Stimulated activated CD4-positive, alpha-beta T cell treated with anti-CD3 and anti-CD28 coated beads, Interleukin-4, amount 100 ng/mL, for 48 hours (primary cell): ENCODE measurements around the gene PHF21A.

Source experiments
- DNase-seq, 2 donors: peaks; one replicate each; pipeline ENCODE4 v3.0.0-alpha.2; 2020; ENCODE audit warnings: low read depth in 2 of 2

The PHF21A gene

DNA sequence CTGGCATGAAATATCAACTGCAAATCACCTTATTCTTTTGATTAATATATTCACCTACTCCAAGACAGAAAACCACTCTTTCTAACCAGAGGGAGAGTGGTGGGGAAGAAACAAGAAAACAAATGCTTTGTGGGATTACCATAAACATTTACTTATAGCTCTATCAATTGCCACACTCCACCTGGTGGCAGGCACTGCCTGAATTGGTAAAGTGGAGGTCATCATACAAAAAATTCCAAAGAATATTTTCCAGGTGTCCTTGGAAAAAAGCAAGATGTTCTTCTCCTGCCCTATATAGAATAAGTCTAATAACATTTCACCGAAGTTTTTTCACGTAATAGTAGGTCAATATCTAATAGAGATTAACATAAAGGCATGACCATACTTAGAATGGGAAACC lies 45.3 kb downstream of the PHF21A start:
- DNase-seq = no peak

GRCh38 chr11:46075168-46075567 lies 46.1 kb downstream of the PHF21A start:
- DNase-seq = no peak

DNA sequence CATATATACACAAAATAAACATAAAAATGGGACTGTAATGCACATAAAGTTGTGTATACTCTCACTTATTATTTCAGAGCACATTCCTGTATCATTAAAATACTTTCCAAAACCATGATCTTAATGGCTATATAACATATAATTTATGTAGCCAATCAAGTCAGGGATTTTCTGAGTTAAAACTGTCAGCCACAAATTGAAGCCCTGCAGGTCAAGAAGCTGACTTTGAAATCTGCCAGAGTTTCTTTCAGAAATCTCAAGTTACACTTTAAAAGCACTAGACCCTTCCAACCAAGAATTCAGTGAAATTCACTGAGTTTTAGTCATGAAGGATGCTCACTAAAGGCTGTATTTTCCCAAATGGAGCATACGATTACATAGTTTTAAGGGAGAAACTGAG lies 47.6 kb downstream of the PHF21A start:
- no peak for DNase-seq

- no peak for DNase-seq
Measured at GRCh38 chr11:46072172-46072964, 48.9 kb downstream of the PHF21A start.

- DNase-seq = no peak
Measured at GRCh38 chr11:46071091-46071490, 50.2 kb downstream of the PHF21A start.

GRCh38 chr11:46069595-46069994 lies 51.7 kb downstream of the PHF21A start:
- DNase-seq = no peak

DNA sequence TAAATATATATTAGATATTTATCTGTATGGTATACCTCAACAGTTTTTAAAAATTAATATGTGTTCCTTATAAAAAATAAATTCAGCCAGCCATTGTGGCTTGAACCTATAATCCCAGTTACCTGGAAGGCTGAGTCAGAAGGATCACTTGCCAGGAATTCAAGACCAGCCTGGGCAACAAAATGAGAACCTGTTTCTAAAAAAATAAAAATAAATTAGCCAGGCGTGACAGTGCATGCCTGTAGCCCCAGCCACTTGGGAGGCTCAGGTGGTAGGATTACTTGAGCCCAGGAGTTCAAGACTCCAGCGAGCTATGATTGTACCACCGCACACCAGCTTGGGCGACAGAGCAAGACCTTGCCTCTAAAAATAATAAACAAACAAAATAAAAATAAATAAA lies 54.9 kb downstream of the PHF21A start:
- no peak for DNase-seq

- no peak for DNase-seq
Measured at GRCh38 chr11:46065681-46066080, 55.6 kb downstream of the PHF21A start.

GRCh38 chr11:46064221-46064620 lies 57.0 kb downstream of the PHF21A start:
- no peak for DNase-seq

DNA sequence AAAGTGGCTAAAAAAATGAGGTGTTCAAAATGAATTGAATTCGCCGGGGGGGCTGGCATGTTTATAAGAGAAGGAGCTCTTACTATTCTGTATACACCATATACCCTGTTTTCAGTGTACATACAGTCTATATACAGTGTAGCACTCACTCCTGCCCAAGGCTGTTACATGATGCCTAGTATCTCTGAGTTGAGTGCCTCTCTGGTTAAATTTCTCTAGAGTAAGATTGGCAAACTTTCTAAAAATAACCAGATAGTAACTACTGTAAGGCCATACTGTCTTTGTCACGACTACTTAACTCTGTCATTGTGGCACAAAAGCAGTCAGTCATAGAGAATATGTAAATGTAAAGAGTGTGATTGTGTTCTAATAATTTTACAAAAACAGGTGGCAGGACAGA lies 58.1 kb downstream of the PHF21A start:
- no peak for DNase-seq

DNA sequence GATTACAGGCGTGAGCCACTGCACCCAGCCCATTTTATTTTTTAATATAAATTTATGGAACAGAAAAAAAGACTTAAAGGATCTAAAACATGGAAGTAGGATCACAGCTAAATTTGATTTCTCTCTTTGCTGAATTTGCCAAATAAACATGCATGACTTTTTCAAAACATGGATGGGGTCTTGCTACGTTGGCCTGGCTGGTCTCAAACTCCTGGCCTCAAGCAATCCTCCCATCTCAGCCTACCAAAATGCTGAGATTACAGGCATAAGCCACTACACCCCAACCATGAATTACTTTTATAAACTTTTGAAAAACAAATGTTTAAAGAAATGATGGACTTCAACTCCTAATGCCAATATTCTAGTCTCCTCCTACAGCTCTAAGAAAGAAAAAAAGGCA lies 61.2 kb downstream of the PHF21A start:
- no peak for DNase-seq

DNA sequence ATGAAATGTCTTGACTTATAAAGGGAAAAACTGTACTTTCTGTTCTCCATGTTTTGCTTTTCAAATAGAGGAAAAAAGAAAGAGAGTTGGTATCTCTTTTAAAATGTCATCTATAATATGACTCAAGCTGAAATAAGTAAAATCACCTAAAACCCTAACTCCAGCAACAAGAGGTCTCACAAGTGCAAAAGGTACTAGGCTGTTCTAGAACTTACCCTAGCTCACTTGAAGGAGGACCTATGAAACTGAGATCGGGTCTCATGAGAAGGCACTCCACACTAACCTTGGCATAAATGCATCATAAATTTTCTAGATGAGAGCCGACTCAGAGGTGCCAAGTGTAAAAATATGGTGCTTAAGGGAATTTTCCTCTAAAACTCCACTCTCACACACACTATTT lies 63.8 kb downstream of the PHF21A start:
- no peak for DNase-seq

- DNase-seq = no peak
Measured at GRCh38 chr11:46055371-46055770, 65.9 kb downstream of the PHF21A start.

- DNase-seq = no peak
Measured at GRCh38 chr11:46051102-46051501, 70.2 kb downstream of the PHF21A start.

DNA sequence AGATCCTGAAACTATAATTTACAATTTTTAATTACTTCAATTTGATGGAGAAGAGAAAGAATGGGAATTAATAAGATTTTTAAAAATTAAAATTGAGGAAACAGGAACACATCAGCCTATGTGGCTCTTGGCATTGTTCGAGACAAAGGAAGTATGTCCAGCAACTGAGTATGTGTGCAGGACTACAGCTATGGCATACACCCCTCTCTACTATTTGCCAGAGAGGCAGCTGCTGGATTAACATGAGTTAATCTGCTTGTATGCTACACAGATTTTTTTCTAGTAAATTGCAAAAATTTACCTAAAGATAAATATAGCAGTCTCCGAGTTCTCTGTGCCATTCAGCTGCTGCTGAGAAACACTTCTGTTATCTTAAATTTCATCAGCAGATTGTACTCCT lies 70.6 kb downstream of the PHF21A start:
- DNase-seq = no peak

DNA sequence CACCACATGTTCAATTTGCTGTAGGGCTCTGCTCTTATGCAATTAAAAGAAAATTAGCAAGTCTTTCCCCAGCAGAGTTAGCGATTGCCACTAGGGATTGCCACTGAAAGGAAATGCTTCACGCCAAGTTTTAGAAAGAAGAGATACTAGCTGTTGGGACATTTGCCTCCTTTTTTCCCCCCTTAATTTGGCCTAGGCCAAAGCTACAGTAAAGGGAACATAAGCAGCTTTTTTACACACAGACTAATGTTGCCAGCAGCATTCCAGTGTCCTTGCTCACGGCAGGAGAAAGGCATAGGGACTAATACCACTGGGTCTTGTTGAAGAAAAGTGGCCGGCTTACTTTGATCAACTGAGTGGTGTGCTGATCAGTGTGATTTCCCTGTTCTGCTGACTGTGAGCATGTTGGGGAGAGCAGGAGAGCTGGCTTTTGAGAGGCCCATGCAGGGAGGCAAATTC lies 71.2 kb downstream of the PHF21A start:
- DNase-seq = no peak

GRCh38 chr11:46049325-46049897 lies 71.8 kb downstream of the PHF21A start:
- DNase-seq = no peak

GRCh38 chr11:46048198-46048597 lies 73.1 kb downstream of the PHF21A start:
- DNase-seq = no peak

DNA sequence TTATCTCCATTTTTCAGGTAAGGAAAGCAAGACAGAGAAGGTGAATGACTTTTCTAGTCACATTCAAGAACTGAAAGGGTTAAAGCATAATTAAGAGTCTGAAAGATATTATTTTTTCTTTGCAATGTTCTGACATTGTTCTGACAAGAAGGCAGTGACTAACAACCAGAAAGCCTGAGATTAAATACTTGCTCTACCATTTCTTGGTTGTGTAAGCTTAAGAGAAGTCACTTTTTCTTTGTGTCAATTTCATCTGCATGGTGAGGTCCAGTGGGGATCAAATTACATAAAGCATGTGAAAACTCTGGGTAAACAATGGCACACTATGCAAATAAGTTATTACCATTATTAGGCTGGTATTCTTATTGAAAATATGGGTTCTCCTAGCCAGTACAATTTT lies 73.7 kb downstream of the PHF21A start:
- DNase-seq = no peak

GRCh38 chr11:46045811-46046210 lies 75.4 kb downstream of the PHF21A start:
- no peak for DNase-seq

DNA sequence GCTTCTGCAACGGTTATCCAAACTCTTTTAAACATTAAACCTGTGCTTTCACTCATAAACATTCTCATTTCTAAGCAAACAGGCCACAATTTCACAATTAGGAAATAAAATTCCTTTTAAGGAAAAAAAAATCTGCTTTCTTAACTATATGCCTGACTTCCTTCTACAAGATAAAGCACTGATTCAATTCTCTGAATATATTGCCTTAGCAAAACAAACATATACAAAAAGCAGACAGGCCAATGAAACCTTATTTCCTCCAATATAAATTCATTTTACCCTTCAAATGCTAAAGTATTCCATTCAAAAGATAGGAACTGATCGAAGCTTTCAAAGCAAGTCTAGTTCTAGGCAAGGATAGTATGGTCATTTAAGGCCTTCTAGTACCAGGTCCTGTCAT lies 76.7 kb downstream of the PHF21A start:
- no peak for DNase-seq

DNA sequence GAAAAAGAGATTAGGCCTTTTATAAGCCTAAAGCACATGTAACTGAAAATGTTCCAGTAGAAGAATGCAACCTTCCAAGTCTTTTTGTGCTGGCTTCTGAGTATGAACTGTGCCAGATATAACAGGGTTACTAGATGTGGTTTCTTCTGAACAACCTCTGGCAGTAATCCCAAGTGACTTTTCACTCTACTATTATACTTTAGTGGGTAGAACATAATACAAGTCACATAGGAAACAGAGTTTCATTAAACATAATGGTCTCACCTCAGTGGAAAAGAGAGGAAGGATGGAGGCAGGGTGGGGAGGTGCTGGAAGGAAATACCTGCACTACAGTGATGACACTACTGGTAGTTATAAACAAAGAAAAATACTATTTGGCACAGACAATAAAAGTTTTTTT lies 81.3 kb downstream of the PHF21A start:
- DNase-seq = no peak

GRCh38 chr11:46038529-46038928 lies 82.7 kb downstream of the PHF21A start:
- no peak for DNase-seq

GRCh38 chr11:46036969-46037368 lies 84.3 kb downstream of the PHF21A start:
- DNase-seq = no peak
